ENCODE measurements around the gene RNF223. TPM values are rescaled to one million over a fixed set of nuclear protein-coding genes. Genes with fewer than 3 reads are reported as not detected.

The RNF223 gene
- total and polyA plus RNA-seq, 2 of the 8 experiments (the other 6 are each of a cell fraction or from before 2014, with no cell fraction given) = not detected

- no peak overlapping the region for H3K9ac ChIP-seq (replicated peaks in 1 of 4; ENCODE audit: extremely low read depth in 1 of 4, low read depth in 3 of 4, low read length in 3 of 4)
- no peak overlapping the region; the same call in 1 of the 2 replicates for H2BK5ac ChIP-seq (ENCODE audit: low read depth, low read length)
- no peak overlapping the region for H2BK12ac ChIP-seq (ENCODE audit: low read depth, low read length)
- TF ChIP-seq SP1 (IDR thresholded peaks at IDR 0.05; ENCODE audit: low read depth, low read length) (no peak), SIX5 (IDR thresholded peaks at IDR 0.05; ENCODE audit: low read depth, low read length) (no peak), HDAC6 (IDR thresholded peaks at IDR 0.05; ENCODE audit: low read depth, low read length) (no peak), BCL11A (IDR thresholded peaks at IDR 0.05; ENCODE audit: low read depth in 2 of 2, low read length in 2 of 2) (no peak), TAF7 (optimal IDR thresholded peaks at IDR 0.05; ENCODE audit: borderline replicate concordance, low read depth, low read length) (no peak), SP4 (IDR thresholded peaks at IDR 0.05; ENCODE audit: low read length) (no peak), SUZ12 (IDR thresholded peaks at IDR 0.05; ENCODE audit: low read length) (no peak), EP300 (IDR thresholded peaks at IDR 0.05; ENCODE audit: borderline replicate concordance in 1 of 2, low read depth in 2 of 2, low read length in 2 of 2) (no peak)
- no peak overlapping the region for H4K8ac ChIP-seq (ENCODE audit: extremely low read depth, insufficient read depth, low read length)
- no peak for DNase-seq (ENCODE audit: low read depth in 1 of 2, low spot score in 2 of 2)
- no peak overlapping the region for H2BK120ac ChIP-seq (replicated peaks; ENCODE audit: low read depth, low read length)
- H2AFZ ChIP-seq (ENCODE audit: low read length) = no peak overlapping the region
- no peak overlapping the region for H2BK20ac ChIP-seq (ENCODE audit: low read length)
- H3K36me3 ChIP-seq (ENCODE audit: control insufficient read depth in 2 of 4, insufficient read depth in 4 of 4, low read length in 3 of 4) = no peaks in the 10 kb centered on the region
- no peaks in the 10 kb centered on the region for H3K79me2 ChIP-seq (ENCODE audit: control insufficient read depth in 1 of 2, insufficient read depth in 2 of 2, low read length in 2 of 2)
- peak overlapping the region; percentile 19; the same call in 1 of the 2 replicates for H3K18ac ChIP-seq (ENCODE audit: extremely low read depth, low read length)
- no peak overlapping the region for H3K14ac ChIP-seq (ENCODE audit: insufficient read length)
- H3K23me2 ChIP-seq (ENCODE audit: low read depth, low read length) = no peaks in the 10 kb centered on the region
- H3K4me1 ChIP-seq (replicated peaks in 1 of 4; ENCODE audit: control insufficient read depth in 3 of 4, insufficient read depth in 4 of 4, low read length in 3 of 4) = no peaks in the 10 kb centered on the region
- no peak overlapping the region for H4K91ac ChIP-seq (replicated peaks; ENCODE audit: insufficient read length, low read length)
- POLR2A ChIA-PET (ENCODE audit: partially characterized antibody) = interaction anchor here (0.9 kb wide), 1 partner anchor 184 kb away, joined by 3 read pairs; no protein-coding TSS in a partner anchor
- no peak overlapping the region for H3K4me2 ChIP-seq (ENCODE audit: insufficient read depth in 1 of 2, low read depth in 2 of 2, low read length in 2 of 2)
- H3K56ac ChIP-seq (replicated peaks; ENCODE audit: insufficient read length, low read depth, low read length) = no peak overlapping the region
- no peaks in the 10 kb centered on the region; a peak in 1 of 7 replicates for H3K27me3 ChIP-seq (replicated peaks in 1 of 4; ENCODE audit: control insufficient read depth in 3 of 4, extremely low read depth in 1 of 4, insufficient read depth in 3 of 4, low read length in 3 of 4)
- H3K9me3 ChIP-seq (ENCODE audit: insufficient read depth in 2 of 2, low read depth in 1 of 2, low read length in 1 of 2) = peaks cover 0 to 2% of the 10 kb centered on the region in 2 experiments; a peak in 1 of 4 replicates
- H4K5ac ChIP-seq (ENCODE audit: insufficient read length, low read depth, low read length) = no peak overlapping the region
- H3K23ac ChIP-seq (ENCODE audit: insufficient read length) = no peak overlapping the region
- H3K27ac ChIP-seq (ENCODE audit: low read depth, low read length) = no peak overlapping the region
- CTCF ChIA-PET (ENCODE audit: partially characterized antibody) = interaction anchor here (0.7 to 2.4 kb wide), 6 partner anchors 23 to 178 kb away, joined by 3 to 8 read pairs (median 4); partner anchors contain the start of gene TTLL10
- H3K79me1 ChIP-seq (ENCODE audit: low read depth, low read length) = no peaks in the 10 kb centered on the region
- no peak overlapping the region for H2AK5ac ChIP-seq (ENCODE audit: low read depth, low read length)
- WGBS, 2 experiments (ENCODE audit: extremely low coverage in 1 of 2, insufficient coverage in 1 of 2, insufficient read length in 1 of 2, insufficient replicate concordance in 2 of 2, low coverage in 1 of 2, low lambda C conversion rate in 2 of 2, missing lambda C conversion rate in 1 of 2) = 94% methylated on average over 16 of the region's 17 CpGs; no CpG with 5 or more reads in 1 of the 2 experiments
- no peak overlapping the region for H3K4me3 ChIP-seq (ENCODE audit: extremely low read depth in 1 of 4, insufficient read depth in 2 of 4, low read depth in 3 of 4, low read length in 4 of 4)
- H2BK15ac ChIP-seq (ENCODE audit: low read length) = no peak overlapping the region
- no peak overlapping the region for H3K4ac ChIP-seq (replicated peaks; ENCODE audit: insufficient read length, low read depth, low read length)
- peaks cover 0 to 3% of the 10 kb centered on the region in 2 experiments for H4K20me1 ChIP-seq (replicated peaks in 1 of 2; ENCODE audit: control insufficient read depth in 1 of 2, insufficient read depth in 2 of 2, low read length in 2 of 2)
- FAIRE-seq = no peak
Observed at GRCh38 chr1:1086911-1087341, 12.8 kb upstream of the RNF223 start.

All from H1 (cell line).